Trophoblast cell (in vitro differentiated cells and primary cell): ENCODE results near the gene CHST11.
A peak's percentile ranks its signal among the peaks of the same experiment; 100 is the strongest.

ENCODE experiments used
- DNase-seq, 2 donors: peaks; one replicate each; pipeline ENCODE4 v3.0.0-alpha.2; 2016
- H2AFZ ChIP-seq: 2 replicates; pipeline ENCODE4 v1.6.1; 2013; ENCODE audit warnings: low read length, moderate library complexity, mild to moderate bottlenecking; ENCODE audit not compliant: insufficient read depth, poor library complexity
- H2AK5ac ChIP-seq: 2 replicates; pipeline ENCODE4 v1.6.1; 2013; ENCODE audit warnings: mild to moderate bottlenecking, low read length
- H2BK120ac ChIP-seq: 2 replicates; pipeline ENCODE4 v1.6.1; 2013; ENCODE audit warnings: low read length, mild to moderate bottlenecking, moderate library complexity; ENCODE audit not compliant: insufficient read depth, poor library complexity
- H2BK12ac ChIP-seq: 2 replicates; pipeline ENCODE4 v1.6.1; 2013; ENCODE audit warnings: mild to moderate bottlenecking, low read length, moderate library complexity
- H2BK5ac ChIP-seq: 2 replicates; pipeline ENCODE4 v1.6.1; 2013; ENCODE audit warnings: low read length, low read depth, moderate library complexity, mild to moderate bottlenecking; ENCODE audit not compliant: poor library complexity
- H3K14ac ChIP-seq: 2 replicates; pipeline ENCODE4 v1.6.1; 2013; ENCODE audit warnings: mild to moderate bottlenecking, low read length
- H3K18ac ChIP-seq: 2 replicates; pipeline ENCODE4 v1.6.1; 2013; ENCODE audit warnings: mild to moderate bottlenecking, low read length
- H3K23ac ChIP-seq: 2 replicates; pipeline ENCODE4 v1.6.1; 2013; ENCODE audit warnings: low read length
- H3K27ac ChIP-seq: 2 replicates; pipeline ENCODE4 v1.5.1; 2013; ENCODE audit warnings: low read depth, mild to moderate bottlenecking, inconsistent platforms, low read length, moderate library complexity
- H3K27me3 ChIP-seq: 2 replicates; pipeline ENCODE4 v1.6.1; 2013; ENCODE audit warnings: inconsistent platforms, mild to moderate bottlenecking, low read length, moderate library complexity; ENCODE audit not compliant: insufficient read depth
- H3K36me3 ChIP-seq, 2 experiments: 1 replicate in 1 of 2; 2 replicates in 1 of 2; pipeline ENCODE4 v1.6.1; 2013; ENCODE audit warnings: low read length in 2 of 2, mild to moderate bottlenecking in 2 of 2, moderate library complexity in 1 of 2; ENCODE audit not compliant: insufficient read depth in 2 of 2, control insufficient read depth in 1 of 2
- H3K4ac ChIP-seq: 2 replicates; pipeline ENCODE4 v1.6.1; 2013; ENCODE audit warnings: low read depth, mild to moderate bottlenecking, low read length, moderate library complexity
- H3K4me1 ChIP-seq, 2 experiments: 1 replicate in 1 of 2; 2 replicates in 1 of 2; pipeline ENCODE4 v1.6.1; 2013; ENCODE audit warnings: low read length in 2 of 2, mild to moderate bottlenecking in 2 of 2, moderate library complexity in 1 of 2; ENCODE audit not compliant: insufficient read depth in 2 of 2, control insufficient read depth in 1 of 2
- H3K4me2 ChIP-seq: 2 replicates; pipeline ENCODE4 v1.6.1; 2013; ENCODE audit warnings: inconsistent platforms, mild to moderate bottlenecking, low read length, moderate library complexity
- H3K4me3 ChIP-seq: 2 replicates; pipeline ENCODE4 v1.5.1; 2013; ENCODE audit warnings: mild to moderate bottlenecking, low read depth, low read length, inconsistent platforms
- H3K79me1 ChIP-seq: one replicate; pipeline ENCODE4 v1.6.1; 2013; ENCODE audit warnings: low read length
- H3K79me2 ChIP-seq: 2 replicates; pipeline ENCODE4 v1.6.1; 2013; ENCODE audit warnings: low read length, mild to moderate bottlenecking; ENCODE audit not compliant: control insufficient read depth, insufficient read depth, poor library complexity
- H3K9ac ChIP-seq: 2 replicates; pipeline ENCODE4 v1.6.1; 2013; ENCODE audit warnings: mild to moderate bottlenecking, low read length
- H3K9me3 ChIP-seq: 2 replicates; pipeline ENCODE4 v1.6.1; 2013; ENCODE audit warnings: low read depth, mild to moderate bottlenecking, control low read depth, inconsistent platforms, low read length; ENCODE audit not compliant: insufficient read depth
- H4K12ac ChIP-seq: 2 replicates; pipeline ENCODE4 v1.6.1; 2013; ENCODE audit warnings: low read depth, mild to moderate bottlenecking, low read length, moderate library complexity
- H4K8ac ChIP-seq: 2 replicates; pipeline ENCODE4 v1.6.1; 2013; ENCODE audit warnings: low read depth, mild to moderate bottlenecking, low read length, moderate library complexity
- H4K91ac ChIP-seq: one replicate; pipeline ENCODE4 v1.6.1; 2013; ENCODE audit warnings: low read depth, mild to moderate bottlenecking, low read length, moderate library complexity
- WGBS: extraction: QIAGEN DNeasy Blood & Tissue Kit; methylation state at CpG from one replicate; pipeline ENCODE4 v1.1.7; 2013; ENCODE audit warnings: missing lambda C conversion rate; ENCODE audit not compliant: insufficient read length, insufficient coverage; ENCODE audit errors: extremely low coverage; 5-methylcytosine and 5-hydroxymethylcytosine counted together

Gene CHST11

DNA sequence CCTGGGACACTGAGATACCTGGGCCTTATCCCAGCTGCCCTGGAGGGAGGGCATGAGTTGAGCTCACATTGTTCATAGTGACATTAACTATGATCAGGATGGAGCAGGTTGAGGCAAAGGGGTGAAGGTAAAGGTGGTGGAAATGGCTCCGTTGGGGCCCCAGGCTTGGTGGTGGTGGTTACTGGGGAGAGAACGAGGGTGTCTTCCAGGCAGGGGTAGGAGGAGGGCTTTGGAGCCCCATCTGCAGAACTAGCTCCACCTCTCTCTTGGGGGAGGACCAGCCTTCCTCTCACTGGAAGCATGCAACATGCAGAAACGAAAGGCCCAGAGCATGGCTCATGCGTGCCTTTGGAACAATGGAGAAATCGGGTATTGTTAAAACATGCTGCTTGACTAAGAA, 284.3 kb downstream of the CHST11 start:
- Histone ChIP-seq H4K12ac (no peak overlapping the region), H3K27me3 (no peaks in the 10 kb centered on the region), H3K9me3 (peaks cover 2% of the 10 kb centered on the region), H3K27ac (no peak overlapping the region), H4K8ac (no peak overlapping the region), H3K4ac (no peak overlapping the region), H3K4me3 (no peak overlapping the region), H3K9ac (no peak overlapping the region), H4K91ac (no peak overlapping the region), H3K23ac (no peak overlapping the region), H3K36me3 (no peaks in the 10 kb centered on the region), H3K79me1 (peaks cover 6% of the 10 kb centered on the region), H2BK12ac (no peak overlapping the region), H2AK5ac (no peak overlapping the region), H3K14ac (no peak overlapping the region), H3K4me2 (no peak overlapping the region), H2AFZ (no peak overlapping the region), H3K79me2 (no peaks in the 10 kb centered on the region), H2BK5ac (no peak overlapping the region), H3K18ac (no peak overlapping the region), H3K4me1 (peaks cover 25% of the 10 kb centered on the region in 2 experiments), H2BK120ac (no peak overlapping the region)
- peak in 1 of 2 donors; percentile 43 for DNase-seq
- no CpG with 5 or more reads among the region's 5 CpGs for WGBS

DNA sequence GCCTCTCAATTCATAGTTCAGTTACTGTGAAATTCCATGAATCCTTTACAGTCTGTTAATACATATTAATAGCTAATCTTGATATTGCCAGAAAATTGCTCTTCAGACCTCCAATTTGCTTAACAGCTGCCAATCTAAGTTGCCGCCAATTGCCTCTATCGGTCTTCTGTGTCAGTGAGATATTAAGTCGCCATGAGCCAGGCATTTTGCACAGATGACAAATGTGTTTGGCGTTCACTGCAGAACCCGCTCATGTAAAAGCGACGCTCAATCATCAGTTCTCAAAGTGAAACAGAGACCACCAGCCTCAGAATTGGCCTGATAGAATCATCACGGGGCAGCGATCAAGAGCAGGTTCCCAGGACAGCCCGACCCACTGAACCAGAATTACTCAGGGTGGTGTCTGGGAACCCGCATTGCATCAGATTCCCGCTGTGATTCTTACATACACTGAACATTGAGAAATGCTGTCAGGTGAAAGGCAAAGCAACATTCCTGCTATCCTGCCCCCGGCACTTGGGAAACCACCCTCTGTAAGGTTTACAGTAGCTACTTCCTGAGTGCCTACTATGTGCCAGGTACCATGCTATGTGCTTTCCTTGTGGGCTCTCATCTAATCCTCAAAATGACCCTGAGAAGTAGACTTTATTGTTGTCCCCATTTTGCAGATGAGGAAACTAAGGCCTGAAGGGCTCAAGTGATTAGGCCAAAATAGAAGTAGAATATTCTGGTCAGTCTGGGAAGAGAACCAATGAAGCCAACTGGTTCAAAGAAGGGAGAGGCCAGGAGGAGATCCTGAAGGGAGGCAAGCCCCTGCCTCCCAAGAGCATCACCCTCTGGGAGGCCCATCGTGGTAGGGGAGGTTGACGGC, 285.0 kb downstream of the CHST11 start:
- no peak overlapping the region for H3K4ac ChIP-seq
- H3K36me3 ChIP-seq, result no peaks in the 10 kb centered on the region
- H2AK5ac ChIP-seq, result no peak overlapping the region
- H3K18ac ChIP-seq, result no peak overlapping the region
- H2BK5ac ChIP-seq, result no peak overlapping the region
- no peaks in the 10 kb centered on the region for H3K27me3 ChIP-seq
- peaks cover 21% of the 10 kb centered on the region in 2 experiments for H3K4me1 ChIP-seq
- no peak overlapping the region for H3K9ac ChIP-seq
- no peak overlapping the region for H2AFZ ChIP-seq
- WGBS, result no CpG with 5 or more reads among the region's 15 CpGs
- H3K27ac ChIP-seq, result no peak overlapping the region
- peaks cover 6% of the 10 kb centered on the region for H3K79me1 ChIP-seq
- H4K12ac ChIP-seq, result no peak overlapping the region
- H2BK12ac ChIP-seq, result no peak overlapping the region
- no peaks in the 10 kb centered on the region for H3K79me2 ChIP-seq
- H3K4me3 ChIP-seq, result no peak overlapping the region
- DNase-seq, result peak; percentile 95 to 96
- H4K91ac ChIP-seq, result no peak overlapping the region
- no peak overlapping the region for H3K23ac ChIP-seq
- H3K9me3 ChIP-seq, result peaks cover 2% of the 10 kb centered on the region
- no peak overlapping the region for H2BK120ac ChIP-seq
- H4K8ac ChIP-seq, result no peak overlapping the region
- no peak overlapping the region for H3K4me2 ChIP-seq
- no peak overlapping the region for H3K14ac ChIP-seq

DNA sequence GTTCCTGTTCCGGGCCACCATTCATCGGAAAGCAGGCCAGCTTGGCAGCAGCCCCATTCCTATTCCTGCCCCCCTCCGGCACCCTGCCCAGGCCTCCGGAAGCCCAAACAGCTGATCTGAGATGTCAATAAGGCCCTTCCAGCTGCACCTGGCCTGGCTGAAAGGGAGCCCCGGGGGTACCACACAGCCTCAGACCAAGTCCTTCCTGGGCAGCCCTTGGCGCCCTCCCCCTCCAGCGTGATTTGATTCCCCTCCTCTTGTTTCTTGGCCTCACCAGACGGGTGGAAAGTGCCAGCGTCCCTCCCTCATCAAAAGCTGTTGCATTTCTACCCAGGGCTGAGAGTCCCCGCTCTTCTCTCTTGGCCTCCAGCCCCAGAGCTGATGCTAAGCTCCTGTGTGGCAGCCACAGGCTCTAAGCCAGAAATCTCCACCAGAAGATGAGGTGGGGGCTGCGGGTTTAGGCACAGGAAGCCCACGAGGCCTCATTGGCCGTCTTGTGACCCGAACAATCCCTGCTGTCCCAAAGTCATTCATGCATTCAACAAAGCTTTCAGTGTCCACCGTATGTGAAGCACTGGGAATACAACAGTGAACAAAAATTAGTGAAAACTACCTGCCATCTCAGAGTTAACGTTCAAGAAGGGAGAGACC, 285.9 kb downstream of the CHST11 start:
- Histone ChIP-seq H2AFZ (no peak overlapping the region), H3K27me3 (no peaks in the 10 kb centered on the region), H3K4ac (no peak overlapping the region), H3K36me3 (no peaks in the 10 kb centered on the region), H4K8ac (no peak overlapping the region), H4K91ac (no peak overlapping the region), H3K4me3 (no peak overlapping the region), H3K4me2 (no peak overlapping the region), H3K23ac (no peak overlapping the region), H2BK5ac (no peak overlapping the region), H3K14ac (no peak overlapping the region), H4K12ac (no peak overlapping the region), H3K18ac (no peak overlapping the region), H2AK5ac (no peak overlapping the region), H3K79me1 (peaks cover 2% of the 10 kb centered on the region), H3K4me1 (peaks cover 13% of the 10 kb centered on the region in 2 experiments), H3K27ac (no peak overlapping the region), H2BK120ac (no peak overlapping the region), H3K9me3 (peaks cover 2% of the 10 kb centered on the region), H2BK12ac (no peak overlapping the region), H3K79me2 (no peaks in the 10 kb centered on the region), H3K9ac (no peak overlapping the region)
- WGBS, result no CpG with 5 or more reads among the region's 16 CpGs
- no peak for DNase-seq

DNA sequence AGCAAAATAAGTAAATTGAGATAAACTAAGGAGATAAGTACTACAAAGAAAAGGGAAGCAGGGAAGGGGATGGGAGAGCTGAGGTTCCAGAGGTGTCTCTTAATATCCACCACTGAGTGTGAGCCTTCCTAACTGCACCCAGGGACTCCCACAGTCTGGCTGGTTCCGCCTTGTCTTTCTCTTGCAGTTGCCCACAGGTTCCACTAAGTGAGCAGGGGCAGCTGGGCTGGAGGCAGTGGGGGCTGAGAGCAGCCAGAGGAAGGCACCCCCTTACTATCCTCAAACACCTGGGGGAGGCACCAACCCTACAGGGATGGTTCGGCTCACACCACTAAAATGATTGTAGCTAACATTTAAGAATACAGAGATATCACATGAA, 286.4 kb downstream of the CHST11 start:
- H2BK12ac ChIP-seq, result no peak overlapping the region
- WGBS, result no CpG with 5 or more reads among the region's 2 CpGs
- peaks cover 2% of the 10 kb centered on the region for H3K79me1 ChIP-seq
- no peak overlapping the region for H4K8ac ChIP-seq
- no peak overlapping the region for H3K4me3 ChIP-seq
- DNase-seq, result no peak
- H2BK120ac ChIP-seq, result no peak overlapping the region
- no peak overlapping the region for H2BK5ac ChIP-seq
- H3K27ac ChIP-seq, result no peak overlapping the region
- H3K36me3 ChIP-seq, result no peaks in the 10 kb centered on the region
- H3K79me2 ChIP-seq, result no peaks in the 10 kb centered on the region
- H2AK5ac ChIP-seq, result no peak overlapping the region
- H4K12ac ChIP-seq, result no peak overlapping the region
- H3K27me3 ChIP-seq, result no peaks in the 10 kb centered on the region
- peaks cover 2% of the 10 kb centered on the region for H3K9me3 ChIP-seq
- no peak overlapping the region for H2AFZ ChIP-seq
- H3K9ac ChIP-seq, result no peak overlapping the region
- no peak overlapping the region for H3K18ac ChIP-seq
- H3K4me1 ChIP-seq, result peaks cover 7 to 8% of the 10 kb centered on the region in 2 experiments
- no peak overlapping the region for H3K23ac ChIP-seq
- H3K4me2 ChIP-seq, result no peak overlapping the region
- no peak overlapping the region for H3K14ac ChIP-seq
- H3K4ac ChIP-seq, result no peak overlapping the region
- no peak overlapping the region for H4K91ac ChIP-seq
